K562 (cell line): ENCODE measurements around the gene C16orf78. TPM values are rescaled to one million over a fixed set of nuclear protein-coding genes. Genes with fewer than 3 reads are reported as not detected.

ENCODE experiments used
- ATAC-seq: fragments of 200-7000 bp; cut with Tn5 transposase; 3 replicates; pipeline ENCODE4 v1.9.1; 2020; ENCODE audit warnings: moderate library complexity
- BruUV-seq: library from RNA; stranded (reverse); fragments of 400-500 nt; replicated peaks from 2 replicates; lab custom pipeline; 2021; lab: Mats Ljungman, UMichigan
- CTCF ChIA-PET: fragments of 300-600 bp; formaldehyde crosslinking; extraction: SDS; loops from one replicate; lab custom pipeline; 2021; ENCODE audit warnings: low intra/inter-chr PET ratio; lab: Yijun Ruan, JAX
- POLR2A ChIA-PET: fragments of 300-600, 350-650 bp; sonication (Branson Sonifier 250); formaldehyde crosslinking; extraction: SDS; loops from one replicate; lab custom pipeline; 2021; ENCODE audit warnings: antibody characterized with exemption, inconsistent platforms; lab: Yijun Ruan, JAX
- DNase-seq, 4 experiments: peaks; one replicate each; pipeline versions ENCODE4 v3.0.0 to v3.0.0-alpha.2; 2011 to 2018; ENCODE audit warnings: low spot score in 3 of 4, mixed read lengths in 3 of 4; ENCODE audit errors: extremely low read depth in 1 of 4
- FAIRE-seq: peaks from 2 replicates; lab custom pipeline; 2011; peaks lifted over from hg19 to GRCh38; lab: Jason Lieb, UNC
- H2AFZ ChIP-seq: 2 replicates; pipeline ENCODE4 v1.6.0; 2011; ENCODE audit warnings: low read depth, low read length, control low read depth, inconsistent platforms
- H3K27ac ChIP-seq: fragments of 200-600 bp; 3 replicates; pipeline ENCODE4 v1.8.0; 2011; ENCODE audit warnings: low read depth, mild to moderate bottlenecking, control low read depth, inconsistent platforms, low read length, moderate library complexity, mixed read lengths; ENCODE audit errors: extremely low read depth
- H3K27me3 ChIP-seq, 2 experiments: fragments of 300-600 bp in 1 of 2; 2 replicates in 1 of 2; 3 replicates in 1 of 2; pipeline versions ENCODE4 v1.6.0 to v1.8.0; 2011; ENCODE audit warnings: inconsistent platforms in 2 of 2, low read length in 2 of 2, mild to moderate bottlenecking in 1 of 2, mixed read lengths in 1 of 2, moderate library complexity in 1 of 2; ENCODE audit not compliant: control insufficient read depth in 2 of 2, insufficient read depth in 2 of 2
- H3K36me3 ChIP-seq: fragments of 300-600 bp; 3 replicates; pipeline ENCODE4 v1.8.0; 2011; ENCODE audit warnings: mild to moderate bottlenecking, low read length, inconsistent platforms; ENCODE audit not compliant: control insufficient read depth, insufficient read depth
- H3K4me1 ChIP-seq, 2 experiments: fragments of 200-600 bp in 1 of 2; replicated peaks in 1 of 2; 2 replicates in 1 of 2; 3 replicates in 1 of 2; pipeline versions ENCODE4 v1.5.1 to v1.8.0; 2011; ENCODE audit warnings: inconsistent platforms in 2 of 2, low read length in 2 of 2, mild to moderate bottlenecking in 1 of 2, mixed read lengths in 1 of 2, moderate library complexity in 1 of 2; ENCODE audit not compliant: control insufficient read depth in 2 of 2, insufficient read depth in 2 of 2
- H3K4me2 ChIP-seq: 2 replicates; pipeline ENCODE4 v1.6.1; 2011; ENCODE audit warnings: low read length, control low read depth, inconsistent platforms, mixed read lengths; ENCODE audit not compliant: insufficient read depth
- H3K4me3 ChIP-seq: fragments of 200-600 bp; sonication (generic), shearing (Covaris generic); 2 replicates; pipeline ENCODE4 v1.5.1; 2016; ENCODE audit warnings: control low read depth, inconsistent platforms
- H3K79me2 ChIP-seq: fragments of 200-600 bp; 3 replicates; pipeline ENCODE4 v1.8.0; 2011; ENCODE audit warnings: low read length, inconsistent platforms; ENCODE audit not compliant: control insufficient read depth, insufficient read depth
- H3K9ac ChIP-seq, 2 experiments: 2 replicates each; pipeline versions ENCODE4 v1.6.0 to v1.6.1; 2011; ENCODE audit warnings: low read depth in 2 of 2, low read length in 2 of 2, control low read depth in 1 of 2, inconsistent platforms in 1 of 2, mild to moderate bottlenecking in 1 of 2, mixed read lengths in 1 of 2; ENCODE audit not compliant: insufficient read depth in 1 of 2
- H3K9me1 ChIP-seq: one replicate; pipeline ENCODE4 v1.6.0; 2011; ENCODE audit warnings: inconsistent platforms, mild to moderate bottlenecking, low read length, moderate library complexity; ENCODE audit not compliant: control insufficient read depth, insufficient read depth
- H3K9me3 ChIP-seq: replicated peaks from 2 replicates; pipeline ENCODE4 v1.5.1; 2011; ENCODE audit warnings: low read depth, low read length, inconsistent platforms; ENCODE audit not compliant: control insufficient read depth, insufficient read depth
- H4K20me1 ChIP-seq: replicated peaks from 2 replicates; pipeline ENCODE4 v1.6.1; 2011; ENCODE audit warnings: low read length, inconsistent platforms, mixed read lengths; ENCODE audit not compliant: control insufficient read depth, insufficient read depth
- BCLAF1 ChIP-seq, 2 experiments: fragments of 450-650 bp in 1 of 2; IDR thresholded peaks; 2 replicates each; pipeline ENCODE4 v1.6.1; 2011 to 2017; ENCODE audit warnings: low read depth in 2 of 2, antibody characterized with exemption in 1 of 2, borderline replicate concordance in 1 of 2, low read length in 1 of 2, mild to moderate bottlenecking in 1 of 2, mixed read lengths in 1 of 2; ENCODE audit not compliant: control insufficient read depth in 1 of 2
- BRD4 ChIP-seq: fragments of 200-600 bp; sonication (generic); IDR thresholded peaks from 2 replicates; pipeline ENCODE4 v1.6.1; 2017; ENCODE audit warnings: inconsistent platforms
- CC2D1A ChIP-seq: fragments of 450-650 bp; IDR thresholded peaks from 2 replicates; pipeline ENCODE4 v1.6.1; 2017; ENCODE audit warnings: mild to moderate bottlenecking
- HDAC3 ChIP-seq: fragments of 450-650 bp; IDR thresholded peaks from 2 replicates; pipeline ENCODE4 v1.6.1; 2018; ENCODE audit warnings: borderline replicate concordance, mild to moderate bottlenecking, moderate library complexity; ENCODE audit not compliant: partially characterized antibody
- HMGN3 ChIP-seq: IDR thresholded peaks from 2 replicates; pipeline ENCODE4 v1.6.1; 2011; ENCODE audit warnings: borderline replicate concordance, low read depth, mild to moderate bottlenecking, mixed read lengths, low read length; ENCODE audit not compliant: insufficient read length; ENCODE audit errors: extremely low read depth
- ILF3 ChIP-seq: fragments of 450-650 bp; IDR thresholded peaks from 2 replicates; pipeline ENCODE4 v1.6.1; 2018; ENCODE audit warnings: antibody characterized with exemption, mild to moderate bottlenecking, moderate library complexity, borderline replicate concordance
- LARP7 ChIP-seq: fragments of 450-650 bp; IDR thresholded peaks from 2 replicates; pipeline ENCODE4 v1.6.1; 2016
- MBD1 ChIP-seq: fragments of 250-450 bp; sonication (Bioruptor Pico); IDR thresholded peaks from 2 replicates; pipeline ENCODE4 v1.8.0; 2022; ENCODE audit warnings: inconsistent platforms
- NR2C1 ChIP-seq, 2 experiments: fragments of 450-650 bp; IDR thresholded peaks; 2 replicates each; pipeline ENCODE4 v1.6.1; 2017; ENCODE audit warnings: mild to moderate bottlenecking in 2 of 2, antibody characterized with exemption in 1 of 2, inconsistent platforms in 1 of 2, missing compliant biosample characterization in 1 of 2, missing genetic modification characterization in 1 of 2
- SAFB2 ChIP-seq: fragments of 200-400 bp; formaldehyde crosslinking; IDR thresholded peaks from 2 replicates; pipeline ENCODE4 v1.6.1; 2018; ENCODE audit warnings: borderline replicate concordance, low read length, low read depth, moderate library complexity; ENCODE audit not compliant: severe bottlenecking
- THAP12 ChIP-seq: fragments of 250-450 bp; sonication (Bioruptor Pico); IDR thresholded peaks from 2 replicates; pipeline ENCODE4 v1.9.0; 2021; ENCODE audit warnings: mild to moderate bottlenecking, inconsistent platforms
- WGBS: fragments of 100-300 bp; shearing (Covaris generic); methylation state at CpG from one replicate; pipeline ENCODE4 v1.1.6; 2016; ENCODE audit warnings: low coverage, mixed read lengths; ENCODE audit not compliant: insufficient coverage; ENCODE audit errors: missing lambda C conversion rate; 5-methylcytosine and 5-hydroxymethylcytosine counted together
- in situ Hi-C: fragments of 300-500 bp; cut with MboI; formaldehyde crosslinking; loops from 4 replicates; pipeline ENCODE4 v1.15.0; 2018; ENCODE audit warnings: inconsistent platforms, mixed read lengths
- intact Hi-C: fragments of 100-400 bp; cut with micrococcal nuclease; formaldehyde crosslinking; loops from 2 replicates; pipeline ENCODE4 v1.14.2; 2022
- polyA plus RNA-seq, 8 experiments: library from polyadenylated mRNA; depleted of rRNA in 4 of 8; stranded (reverse) in 5 of 8; unstranded in 3 of 8; fragments of >200 nt; fragmentation: Nextera tagmentation in 2 of 8; fragmentation: Illumina TruSeq in 1 of 8; extraction: Ambion mirVana in 2 of 8; extraction: Trizol in 1 of 8; gene quantifications; 2 replicates each; pipeline versions ENCODE4 v1.2.1 to v1.2.3, GENCODE V29; 2011 to 2014; ENCODE audit warnings: inconsistent platforms in 1 of 8, missing spikeins in 1 of 8
- total RNA-seq, 7 experiments: library from RNA; depleted of rRNA in 6 of 7; stranded (reverse); fragments of >200 nt in 6 of 7; fragmentation: Illumina TruSeq in 2 of 7; extraction: Trizol in 2 of 7; gene quantifications; 2 replicates each; pipeline versions ENCODE4 v1.2.1 to v1.2.3, GENCODE V29; 2011 to 2021; ENCODE audit warnings: low replicate concordance in 1 of 7

Gene C16orf78
- total and polyA plus RNA-seq, 9 of the 15 experiments (the other 6 are each of a cell fraction or from before 2014, with no cell fraction given), result not detected

- intact Hi-C loops, result no loop called here
- Histone ChIP-seq H3K9me1 (no peaks in the 10 kb centered on the region), H3K27ac (no peak overlapping the region), H3K9ac (no peak overlapping the region), H2AFZ (no peak overlapping the region), H3K36me3 (no peaks in the 10 kb centered on the region), H3K27me3 (0 out of 5 replicates have a peak, but pooled peaks cover 0 to 4% of the 10 kb centered on the region in 2 experiments), H3K4me3 (no peak overlapping the region), H3K9me3 (no peaks in the 10 kb centered on the region), H4K20me1 (no peaks in the 10 kb centered on the region; the same call in 1 of the 2 replicates), H3K79me2 (no peaks in the 10 kb centered on the region), H3K4me1 (no peaks in the 10 kb centered on the region; a peak in 1 of 5 replicates), H3K4me2 (no peak overlapping the region)
- 0% methylated on average over 4 of the region's 4 CpGs for WGBS
- in situ Hi-C loops, result loop anchor here (10.0 kb wide), 1 partner anchor 647 kb away; no protein-coding TSS in a partner anchor
- ChIA-PET CTCF (no interaction called here), POLR2A (no interaction called here)
- no peak for DNase-seq
- no peak for FAIRE-seq
- BruUV-seq, result no TSS peak
- no peak for ATAC-seq
- TF ChIP-seq CC2D1A (no peak), LARP7 (no peak), NR2C1 (IDR thresholded peaks at IDR 0.05) (no peak), NR2C1 (tag; IDR thresholded peaks at IDR 0.05) (no peak), MBD1 (CRISPR knock-in tag) (no peak), BRD4 (no peak), SAFB2 (no peak), HDAC3 (no peak), HMGN3 (no peak), BCLAF1 (IDR thresholded peaks at IDR 0.05; ENCODE audit: borderline replicate concordance in 1 of 2, control insufficient read depth in 1 of 2, low read depth in 2 of 2, low read length in 1 of 2) (no peak), ILF3 (no peak), THAP12 (CRISPR knock-in tag) (no peak)
Observed at GRCh38 chr16:49341706-49342105, 31.9 kb upstream of the C16orf78 start.
